H1 (cell line): Measurements from ENCODE around the gene NAA50. TPM values are rescaled to one million over a fixed set of nuclear protein-coding genes. Genes with fewer than 3 reads are reported as not detected.

Experiments
- CTCF ChIA-PET: fragments of 300-600 bp; sonication (Branson Sonifier 250); formaldehyde crosslinking; loops from one replicate; lab custom pipeline; 2021; ENCODE audit not compliant: partially characterized antibody; lab: Charles Lee
- POLR2A ChIA-PET: fragments of 300-600 bp; sonication (Branson Sonifier 250); formaldehyde crosslinking; loops from one replicate; lab custom pipeline; 2021; ENCODE audit warnings: inconsistent platforms; ENCODE audit not compliant: partially characterized antibody; lab: Charles Lee
- DNase-seq, 2 experiments: peaks; one replicate each; pipeline versions ENCODE4 v3.0.0 to v3.0.0-alpha.2; 2010 to 2022; ENCODE audit warnings: low spot score in 2 of 2, low read depth in 1 of 2, mixed read lengths in 1 of 2
- FAIRE-seq: peaks from 2 replicates; lab custom pipeline; 2011; peaks lifted over from hg19 to GRCh38; lab: Jason Lieb, UNC
- H2AFZ ChIP-seq: 2 replicates; pipeline ENCODE4 v1.8.1; 2012; ENCODE audit warnings: low read length, inconsistent platforms
- H2AK5ac ChIP-seq: 2 replicates; pipeline ENCODE4 v1.6.1; 2013; ENCODE audit warnings: low read depth, low read length
- H2BK120ac ChIP-seq: replicated peaks from 2 replicates; pipeline ENCODE3; 2013; ENCODE audit warnings: low read depth, low read length, inconsistent platforms
- H2BK12ac ChIP-seq: 2 replicates; pipeline ENCODE4 v1.6.1; 2013; ENCODE audit warnings: low read depth, low read length
- H2BK15ac ChIP-seq: 2 replicates; pipeline ENCODE4 v1.6.1; 2013; ENCODE audit warnings: low read length
- H2BK20ac ChIP-seq: 2 replicates; pipeline ENCODE4 v1.6.1; 2013; ENCODE audit warnings: low read length
- H2BK5ac ChIP-seq: 2 replicates; pipeline ENCODE4 v1.6.1; 2013; ENCODE audit warnings: low read depth, low read length
- H3K14ac ChIP-seq: 2 replicates; pipeline ENCODE4 v1.6.1; 2013; ENCODE audit warnings: inconsistent platforms; ENCODE audit not compliant: insufficient read length
- H3K18ac ChIP-seq: 2 replicates; pipeline ENCODE4 v1.6.1; 2013; ENCODE audit warnings: low read length; ENCODE audit errors: extremely low read depth
- H3K23ac ChIP-seq: 2 replicates; pipeline ENCODE4 v1.6.1; 2013; ENCODE audit warnings: inconsistent platforms; ENCODE audit not compliant: insufficient read length
- H3K23me2 ChIP-seq: 2 replicates; pipeline ENCODE4 v1.6.1; 2013; ENCODE audit warnings: low read depth, low read length
- H3K27ac ChIP-seq: 2 replicates; pipeline ENCODE4 v1.6.1; 2011; ENCODE audit warnings: low read depth, low read length, inconsistent platforms
- H3K27me3 ChIP-seq, 4 experiments: replicated peaks in 1 of 4; 1 replicate in 1 of 4; 2 replicates in 3 of 4; pipeline versions ENCODE4 v1.6.1 to v1.8.1; 2011 to 2013; ENCODE audit warnings: low read length in 3 of 4, mild to moderate bottlenecking in 3 of 4, inconsistent platforms in 2 of 4, mixed read lengths in 2 of 4, moderate library complexity in 1 of 4; ENCODE audit not compliant: control insufficient read depth in 3 of 4, insufficient read depth in 3 of 4; ENCODE audit errors: extremely low read depth in 1 of 4
- H3K36me3 ChIP-seq, 4 experiments: 2 replicates each; pipeline versions ENCODE4 v1.6.1 to v1.8.1; 2011 to 2013; ENCODE audit warnings: mild to moderate bottlenecking in 4 of 4, low read length in 3 of 4, moderate library complexity in 2 of 4, control low read depth in 1 of 4, inconsistent platforms in 1 of 4; ENCODE audit not compliant: insufficient read depth in 4 of 4, control insufficient read depth in 2 of 4
- H3K4ac ChIP-seq: replicated peaks from 2 replicates; pipeline ENCODE3; 2013; ENCODE audit warnings: low read length, low read depth, mixed read lengths, inconsistent platforms; ENCODE audit not compliant: insufficient read length
- H3K4me1 ChIP-seq, 4 experiments: replicated peaks in 1 of 4; 1 replicate in 1 of 4; 2 replicates in 3 of 4; pipeline versions ENCODE4 v1.6.1 to v1.8.1; 2011 to 2013; ENCODE audit warnings: low read length in 3 of 4, inconsistent platforms in 2 of 4, mixed read lengths in 1 of 4; ENCODE audit not compliant: insufficient read depth in 4 of 4, control insufficient read depth in 3 of 4
- H3K4me2 ChIP-seq, 2 experiments: 2 replicates each; pipeline versions ENCODE4 v1.6.1 to v1.8.1; 2011 to 2013; ENCODE audit warnings: low read depth in 2 of 2, low read length in 2 of 2, control low read depth in 1 of 2, inconsistent platforms in 1 of 2, mild to moderate bottlenecking in 1 of 2; ENCODE audit not compliant: insufficient read depth in 1 of 2
- H3K4me3 ChIP-seq, 4 experiments: fragments of 200-600, 300-600 bp in 1 of 4; sonication (generic), shearing (Covaris generic), sonication (Bioruptor Twin) in 1 of 4; 2 replicates each; pipeline versions ENCODE4 v1.5.1 to v1.8.1; 2011 to 2016; ENCODE audit warnings: low read length in 4 of 4, low read depth in 3 of 4, control low read depth in 2 of 4, inconsistent platforms in 2 of 4, mild to moderate bottlenecking in 2 of 4, mixed read lengths in 1 of 4, moderate library complexity in 1 of 4; ENCODE audit not compliant: insufficient read depth in 2 of 4; ENCODE audit errors: extremely low read depth in 1 of 4
- H3K56ac ChIP-seq: replicated peaks from 2 replicates; pipeline ENCODE3; 2013; ENCODE audit warnings: low read depth, mild to moderate bottlenecking, mixed read lengths, low read length, inconsistent platforms; ENCODE audit not compliant: insufficient read length
- H3K79me1 ChIP-seq: 2 replicates; pipeline ENCODE4 v1.6.1; 2013; ENCODE audit warnings: low read depth, low read length, control low read depth
- H3K79me2 ChIP-seq, 2 experiments: 2 replicates each; pipeline versions ENCODE4 v1.6.1 to v1.8.1; 2012 to 2013; ENCODE audit warnings: low read length in 2 of 2, mild to moderate bottlenecking in 2 of 2, inconsistent platforms in 1 of 2; ENCODE audit not compliant: insufficient read depth in 2 of 2, control insufficient read depth in 1 of 2
- H3K9ac ChIP-seq, 4 experiments: replicated peaks in 1 of 4; 1 replicate in 1 of 4; 2 replicates in 3 of 4; pipeline versions ENCODE4 v1.6.1 to v1.8.1; 2011 to 2013; ENCODE audit warnings: low read depth in 3 of 4, low read length in 3 of 4, control low read depth in 2 of 4, mild to moderate bottlenecking in 2 of 4, moderate library complexity in 2 of 4, inconsistent platforms in 1 of 4; ENCODE audit errors: extremely low read depth in 1 of 4
- H3K9me3 ChIP-seq, 2 experiments: 2 replicates each; pipeline versions ENCODE4 v1.6.1 to v1.8.1; 2012 to 2013; ENCODE audit warnings: mild to moderate bottlenecking in 2 of 2, moderate library complexity in 2 of 2, control low read depth in 1 of 2, inconsistent platforms in 1 of 2, low read depth in 1 of 2, low read length in 1 of 2, mixed read lengths in 1 of 2; ENCODE audit not compliant: insufficient read depth in 2 of 2
- H4K20me1 ChIP-seq, 2 experiments: replicated peaks in 1 of 2; 2 replicates each; pipeline versions ENCODE3 to v1.8.1; 2011 to 2013; ENCODE audit warnings: inconsistent platforms in 2 of 2, low read length in 2 of 2, mild to moderate bottlenecking in 1 of 2; ENCODE audit not compliant: insufficient read depth in 2 of 2, control insufficient read depth in 1 of 2
- H4K5ac ChIP-seq: 2 replicates; pipeline ENCODE4 v1.6.1; 2013; ENCODE audit warnings: low read length, low read depth, mixed read lengths, inconsistent platforms; ENCODE audit not compliant: insufficient read length
- H4K8ac ChIP-seq: 2 replicates; pipeline ENCODE4 v1.8.0; 2013; ENCODE audit warnings: mild to moderate bottlenecking, moderate library complexity, low read length, inconsistent platforms; ENCODE audit not compliant: insufficient read depth; ENCODE audit errors: extremely low read depth
- H4K91ac ChIP-seq: replicated peaks from 2 replicates; pipeline ENCODE3; 2013; ENCODE audit warnings: low read length, mixed read lengths, inconsistent platforms; ENCODE audit not compliant: insufficient read length
- BACH1 ChIP-seq: IDR thresholded peaks from 2 replicates; pipeline ENCODE4 v1.6.1; 2012; ENCODE audit warnings: low read length, improper control_type of control experiment
- CEBPB ChIP-seq: IDR thresholded peaks from 2 replicates; pipeline ENCODE4 v1.6.1; 2012; ENCODE audit warnings: low read depth, low read length
- CREB1 ChIP-seq: IDR thresholded peaks from 2 replicates; pipeline ENCODE4 v1.6.1; 2012; ENCODE audit warnings: inconsistent platforms
- CTBP2 ChIP-seq: IDR thresholded peaks from 2 replicates; pipeline ENCODE4 v1.7.0; 2011; ENCODE audit warnings: borderline replicate concordance, mild to moderate bottlenecking, moderate library complexity, mixed read lengths, low read length; ENCODE audit not compliant: insufficient read depth, insufficient read length
- CTCF ChIP-seq, 3 experiments: IDR thresholded peaks; 1 replicate in 2 of 3; 2 replicates in 1 of 3; pipeline versions ENCODE4 v1.5.1 to v1.6.1; 2011; ENCODE audit warnings: low read length in 3 of 3, mild to moderate bottlenecking in 3 of 3, inconsistent platforms in 2 of 3, low read depth in 1 of 3, moderate library complexity in 1 of 3; ENCODE audit not compliant: insufficient read depth in 1 of 3; ENCODE audit errors: control extremely low read depth in 1 of 3
- GABPA ChIP-seq: IDR thresholded peaks from 2 replicates; pipeline ENCODE4 v1.6.1; 2011; ENCODE audit warnings: mild to moderate bottlenecking, low read length, moderate library complexity, borderline replicate concordance; ENCODE audit not compliant: insufficient read depth
- HDAC2 ChIP-seq, 2 experiments: fragments of 300-600 bp in 1 of 2; sonication (generic) in 1 of 2; IDR thresholded peaks; 2 replicates each; pipeline ENCODE4 v1.6.1; 2011 to 2012; ENCODE audit warnings: low read depth in 2 of 2, low read length in 2 of 2, mild to moderate bottlenecking in 2 of 2, moderate library complexity in 2 of 2, borderline replicate concordance in 1 of 2, inconsistent platforms in 1 of 2
- POLR2A ChIP-seq, 2 experiments: IDR thresholded peaks; 1 replicate in 1 of 2; 2 replicates in 1 of 2; pipeline ENCODE4 v1.6.1; 2011; ENCODE audit warnings: low read depth in 2 of 2, low read length in 2 of 2, mild to moderate bottlenecking in 2 of 2; ENCODE audit errors: control extremely low read depth in 1 of 2
- SAP30 ChIP-seq: fragments of 300-600 bp; sonication (generic); IDR thresholded peaks from 2 replicates; pipeline ENCODE4 v1.7.1; 2012; ENCODE audit warnings: low read length, moderate library complexity, mild to moderate bottlenecking, inconsistent platforms; ENCODE audit not compliant: insufficient read depth, insufficient replicate concordance
- SIN3A ChIP-seq, 2 experiments: IDR thresholded peaks in 1 of 2; conservative IDR thresholded peaks in 1 of 2; 2 replicates each; pipeline ENCODE4 v1.6.1; 2011 to 2012; ENCODE audit warnings: low read length in 2 of 2, improper control_type of control experiment in 1 of 2, low read depth in 1 of 2, mild to moderate bottlenecking in 1 of 2
- SIRT6 ChIP-seq: IDR thresholded peaks from one replicate; pipeline ENCODE4 v1.7.1; 2012; ENCODE audit warnings: low read length, inconsistent platforms
- SP2 ChIP-seq: IDR thresholded peaks from 2 replicates; pipeline ENCODE4 v1.6.1; 2012; ENCODE audit warnings: mild to moderate bottlenecking, low read length, inconsistent platforms
- WGBS, 2 experiments: shearing (Covaris generic) in 1 of 2; methylation state at CpG; one replicate each; pipeline versions ENCODE4 v1.1.6 to v1.1.7; 2013 to 2015; ENCODE audit warnings: low lambda C conversion rate in 2 of 2, mixed read lengths in 2 of 2, inconsistent platforms in 1 of 2, low coverage in 1 of 2, missing lambda C conversion rate in 1 of 2; ENCODE audit not compliant: insufficient replicate concordance in 2 of 2, insufficient coverage in 1 of 2, insufficient read length in 1 of 2; ENCODE audit errors: extremely low coverage in 1 of 2, missing lambda C conversion rate in 1 of 2; 5-methylcytosine and 5-hydroxymethylcytosine counted together
- polyA plus RNA-seq, 7 experiments: library from polyadenylated mRNA; depleted of rRNA in 3 of 7; stranded (reverse) in 5 of 7; unstranded in 2 of 7; fragments of >200 nt in 5 of 7; fragments of 200-250 nt in 2 of 7; gene quantifications; 1 replicate in 5 of 7; 2 replicates in 1 of 7; 4 replicates in 1 of 7; pipeline versions ENCODE4 v1.2.1 to v1.2.3, GENCODE V29; 2011 to 2013; ENCODE audit warnings: missing spikeins in 2 of 7, mixed read lengths in 2 of 7
- total RNA-seq: library from RNA; stranded (reverse); fragmentation: NEBNext Ultra II Directional; extraction: Animal tissue kit (Norgen Biotek cat#: 25700); gene quantifications from 2 replicates; pipeline ENCODE4 v1.2.1, GENCODE V29; 2021

NAA50 gene
- total and polyA plus RNA-seq, 2 of the 8 experiments (the other 6 are each of a cell fraction or from before 2014, with no cell fraction given): 46.6 to 231 TPM

- Histone ChIP-seq H4K91ac (no peak overlapping the region), H2AK5ac (no peak overlapping the region), H4K8ac (no peak overlapping the region), H3K27ac (no peak overlapping the region), H3K4ac (no peak overlapping the region), H3K14ac (no peak overlapping the region), H2BK5ac (no peak overlapping the region), H4K20me1 (peaks cover 0 to 7% of the 10 kb centered on the region in 2 experiments), H3K79me2 (peaks cover 0 to 34% of the 10 kb centered on the region in 2 experiments; a peak in 3 of 4 replicates), H2BK20ac (no peak overlapping the region), H2BK12ac (no peak overlapping the region), H4K5ac (no peak overlapping the region), H3K4me2 (no peak overlapping the region), H2BK120ac (no peak overlapping the region), H3K4me1 (no peaks in the 10 kb centered on the region), H3K36me3 (peaks cover 0 to 65% (median 25%) of the 10 kb centered on the region in 4 experiments; a peak in 6 of 8 replicates), H3K9ac (no peak overlapping the region), H2BK15ac (no peak overlapping the region), H3K4me3 (no peak overlapping the region), H3K23me2 (no peaks in the 10 kb centered on the region), H3K27me3 (no peaks in the 10 kb centered on the region), H2AFZ (no peak overlapping the region), H3K9me3 (no peaks in the 10 kb centered on the region), H3K56ac (no peak overlapping the region), H3K79me1 (no peaks in the 10 kb centered on the region; the same call in 1 of the 2 replicates), H3K23ac (no peak overlapping the region), H3K18ac (no peak overlapping the region)
- POLR2A ChIA-PET: no interaction called here
- CTCF ChIA-PET: interaction anchor here (1.5 kb wide), 1 partner anchor 23 kb away, joined by 3 read pairs; no protein-coding TSS in a partner anchor
- FAIRE-seq (no peak), DNase-seq (no peak)
- WGBS, 2 experiments: 87% methylated on average over 3 of the region's 3 CpGs; no CpG with 5 or more reads in 1 of the 2 experiments
- TF ChIP-seq SP2 (no peak), SIN3A (conservative IDR thresholded peaks at IDR 0.05 in 1 of 2, IDR thresholded peaks at IDR 0.05 in 1 of 2; ENCODE audit: low read depth in 1 of 2, low read length in 2 of 2) (no peak), HDAC2 (IDR thresholded peaks at IDR 0.05; ENCODE audit: borderline replicate concordance in 1 of 2, low read depth in 2 of 2, low read length in 2 of 2) (no peak), BACH1 (no peak), SAP30 (no peak), CTCF (IDR thresholded peaks at IDR 0.05; ENCODE audit: control extremely low read depth in 1 of 3, insufficient read depth in 1 of 3, low read depth in 1 of 3, low read length in 3 of 3) (no peak), SIRT6 (no peak), CEBPB (no peak), CREB1 (no peak), GABPA (no peak), POLR2A (IDR thresholded peaks at IDR 0.05; ENCODE audit: control extremely low read depth in 1 of 2, low read depth in 2 of 2, low read length in 2 of 2) (no peak), CTBP2 (no peak)
These were observed 24.4 kb downstream of the NAA50 start for GRCh38 chr3:113721636-113722035.
